Lung microvascular endothelial cell (primary cell): ENCODE measurements around the gene GLT8D2. TPM values are rescaled to one million over a fixed set of nuclear protein-coding genes. Genes with fewer than 3 reads are reported as not detected.
"Not testable (repeated sequence)": the region's sequence is repeated elsewhere in the genome, so short reads cannot be mapped to it uniquely, and the experiment has no call there.

Experiments
- DNase-seq, 2 donors: peaks; one replicate each; pipeline versions ENCODE4 v3.0.0 to v3.0.0-alpha.2; 2010; ENCODE audit warnings: low read depth in 2 of 2
- total RNA-seq: library from RNA; depleted of rRNA; stranded (reverse); fragments of >200 nt; gene quantifications from 2 replicates; pipeline ENCODE4 v1.2.1, GENCODE V29; 2014

Gene GLT8D2
- total RNA-seq, 1 donor from 2014 or later: 6.0 TPM

DNA sequence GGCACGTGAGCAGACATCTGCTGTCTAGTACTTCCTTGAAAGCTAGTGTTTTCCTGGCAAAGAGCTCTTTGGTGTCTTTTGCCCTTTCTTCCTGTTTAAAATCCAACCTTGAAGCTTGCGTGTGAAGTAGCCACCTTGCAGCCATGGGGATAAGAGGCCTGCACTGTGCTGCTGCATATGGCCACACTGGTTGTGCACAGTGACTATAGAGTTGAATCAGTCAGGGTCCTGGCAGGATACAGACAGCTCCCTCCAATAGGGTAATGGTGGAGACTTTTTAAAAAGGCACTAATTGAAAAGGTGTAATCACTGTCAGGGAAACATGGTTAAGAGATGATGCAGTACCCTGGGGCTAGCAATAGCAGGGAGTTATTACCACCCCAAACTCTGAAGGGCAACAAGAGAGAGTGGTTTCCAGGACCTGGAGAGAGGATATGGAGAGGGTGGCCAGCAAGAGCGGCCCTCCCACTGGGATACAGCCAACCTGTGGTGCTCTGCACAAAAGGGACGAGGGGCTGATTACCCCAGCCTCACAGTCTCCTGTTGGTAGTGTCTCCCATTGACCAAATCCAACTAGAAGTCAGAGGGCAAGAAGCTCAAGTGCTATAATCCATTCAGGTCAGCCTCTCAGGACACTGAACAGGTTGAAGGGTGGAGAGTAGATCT lies 4.8 kb upstream of the GLT8D2 start:
- DNase-seq: no peak

DNA sequence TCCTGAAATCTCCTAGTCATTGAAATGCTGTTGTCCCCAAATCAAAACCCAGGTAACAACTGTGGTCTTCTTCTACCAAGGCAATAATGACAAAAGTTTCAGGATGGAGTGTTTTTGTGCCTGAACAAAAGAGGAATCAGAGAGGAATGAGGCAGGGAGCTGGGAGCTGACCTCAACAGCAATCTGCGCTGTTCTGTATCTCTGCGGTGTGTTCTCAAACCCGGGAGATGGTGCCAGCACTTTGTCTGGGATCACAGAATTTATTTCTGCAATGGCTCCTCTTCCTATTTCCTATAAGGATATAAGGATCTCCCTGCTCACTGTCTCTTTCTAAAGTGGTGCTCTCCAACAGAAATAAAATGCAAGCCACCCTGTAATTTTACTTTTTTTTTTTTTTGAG lies 449 bp upstream of the GLT8D2 start:
- DNase-seq: no peak

DNA sequence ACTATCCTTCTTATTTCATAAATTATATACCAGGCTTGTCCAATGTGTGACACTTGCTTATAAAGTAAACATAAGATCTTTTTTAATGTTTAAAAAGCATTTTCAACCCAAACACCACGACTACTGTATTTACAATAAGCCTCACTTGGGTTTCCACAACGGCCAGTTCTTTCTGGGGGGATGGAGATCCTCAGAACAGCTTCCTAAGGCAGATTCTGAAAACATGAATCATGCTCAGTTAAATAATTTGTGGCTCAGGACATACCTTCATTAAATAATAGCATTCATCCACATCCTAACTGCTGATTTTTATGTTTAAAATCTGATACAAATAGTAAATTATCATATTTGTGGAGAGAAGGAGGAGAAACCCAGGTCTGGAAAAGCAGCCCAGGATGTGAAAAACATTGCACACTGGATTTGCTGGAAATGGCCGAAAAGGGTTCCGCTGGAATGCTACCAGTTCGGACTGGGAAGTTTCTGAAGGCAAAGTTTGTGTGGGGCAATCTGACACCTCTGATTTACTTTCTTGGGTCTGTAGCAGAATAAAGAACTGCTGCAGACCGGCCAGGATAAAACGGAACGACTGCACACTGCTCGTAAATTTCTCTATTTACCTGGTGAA lies 597 bp downstream of the GLT8D2 start:
- DNase-seq: peak in 1 of 2 donors; percentile 19

DNA sequence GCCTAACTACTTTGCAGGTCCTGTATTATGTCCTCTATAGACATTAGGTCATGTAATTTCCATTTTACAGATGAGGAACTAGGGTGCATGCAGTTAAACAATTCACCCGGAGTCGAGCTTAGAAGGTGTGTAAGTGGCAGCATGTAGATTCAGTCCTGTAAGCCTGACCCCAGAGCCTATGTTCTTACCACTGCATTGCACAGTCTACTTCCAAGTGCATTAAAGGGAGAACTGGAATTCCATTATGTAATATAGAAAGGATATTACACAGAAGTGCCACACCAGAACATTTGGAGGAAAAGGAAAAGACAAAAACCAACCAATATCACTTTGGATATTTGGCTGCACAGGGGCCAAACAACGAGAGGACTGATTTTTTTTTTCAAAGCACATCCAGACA lies 1.2 kb downstream of the GLT8D2 start:
- no peak for DNase-seq

DNA sequence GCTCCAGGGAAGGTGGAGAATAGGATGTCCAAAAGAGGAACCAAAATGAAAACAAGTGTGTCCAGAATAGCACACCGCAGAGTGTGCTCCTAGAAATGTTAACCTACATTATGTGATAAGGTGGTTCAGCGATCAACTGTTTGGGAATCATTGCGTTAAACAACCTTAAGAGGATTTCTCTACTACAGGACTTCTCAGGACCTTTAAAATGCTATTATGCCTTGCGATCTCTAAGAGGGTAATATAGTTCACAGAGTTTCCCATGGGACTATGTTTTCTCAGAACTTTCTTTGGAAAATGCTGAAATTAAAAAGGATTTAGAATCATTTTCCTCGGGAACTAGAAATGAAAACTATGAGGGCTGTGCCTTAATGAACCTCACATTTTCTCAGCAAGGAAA lies 1.8 kb downstream of the GLT8D2 start:
- DNase-seq: no peak

DNA sequence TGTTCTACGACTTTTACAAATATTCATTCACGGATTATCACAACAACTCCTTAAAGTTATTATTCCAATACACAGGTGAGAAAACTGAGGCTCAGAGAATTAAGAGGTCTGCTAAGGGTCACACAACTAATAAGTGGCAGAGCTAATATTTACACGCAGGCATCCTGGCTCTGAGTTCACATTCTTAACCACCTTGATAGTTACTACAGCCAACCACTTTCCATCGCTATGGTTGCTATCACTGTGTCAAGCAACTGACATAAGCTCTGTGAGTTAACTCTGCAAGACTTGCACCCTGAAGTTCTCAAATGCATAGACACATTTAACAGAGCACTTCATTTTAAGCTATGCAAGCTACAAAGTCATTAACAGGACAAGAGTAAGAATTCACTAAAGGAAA lies 3.7 kb downstream of the GLT8D2 start:
- DNase-seq: no peak

DNA sequence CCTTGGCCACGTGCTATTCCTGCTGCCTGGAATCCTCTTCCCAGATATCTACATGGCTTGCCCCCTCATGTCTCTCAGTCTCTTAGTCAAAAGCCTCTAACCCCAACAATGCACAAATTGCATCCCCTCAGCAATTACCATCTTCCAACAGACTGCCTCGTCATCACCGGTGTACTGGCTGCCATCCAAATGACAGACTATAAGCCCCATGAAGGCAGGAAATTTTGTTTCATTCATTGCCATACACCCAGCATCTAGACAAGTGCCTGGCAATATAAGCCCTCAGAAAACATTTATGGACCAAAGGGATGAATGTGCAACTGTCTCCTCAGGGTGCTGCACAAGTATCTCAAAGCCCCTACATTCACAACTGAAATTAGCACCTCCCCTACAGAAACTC lies 5.8 kb downstream of the GLT8D2 start:
- no peak for DNase-seq

DNA sequence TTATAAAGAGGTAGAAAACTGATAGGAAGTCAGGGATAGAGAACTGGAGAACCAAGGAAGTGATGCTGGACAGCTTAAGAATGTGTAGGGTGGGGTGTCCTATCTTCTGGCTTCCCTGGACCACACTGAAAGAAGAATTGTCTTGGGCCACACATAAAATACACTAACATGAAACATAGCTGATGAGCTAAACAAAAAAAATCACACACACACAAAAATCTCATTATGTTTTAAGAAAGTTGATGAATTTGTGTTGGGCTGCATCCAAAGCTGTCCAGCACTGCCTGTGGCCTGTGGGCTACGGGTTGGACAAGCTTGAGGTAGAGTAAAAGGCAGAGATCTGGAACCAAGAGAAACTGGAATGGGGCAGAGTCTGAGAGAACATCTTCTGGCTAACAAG lies 7.4 kb downstream of the GLT8D2 start:
- no peak for DNase-seq

DNA sequence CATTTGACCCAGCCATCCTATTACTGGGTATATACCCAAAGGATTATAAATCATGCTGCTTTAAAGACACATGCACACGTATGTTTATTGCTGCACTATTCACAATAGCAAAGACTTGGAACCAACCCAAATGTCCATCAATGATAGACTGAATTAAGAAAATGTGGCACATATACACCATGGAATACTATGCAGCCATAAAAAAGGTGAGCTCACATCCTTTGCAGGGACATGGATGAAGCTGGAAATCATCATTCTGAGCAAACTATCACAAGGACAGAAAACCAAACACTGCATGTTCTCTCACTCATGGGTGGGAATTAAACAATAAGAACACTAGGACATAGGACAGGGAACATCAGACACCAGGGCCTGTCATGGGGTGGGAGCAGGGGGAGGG lies 10.2 kb downstream of the GLT8D2 start:
- not testable (repeated sequence) for DNase-seq

DNA sequence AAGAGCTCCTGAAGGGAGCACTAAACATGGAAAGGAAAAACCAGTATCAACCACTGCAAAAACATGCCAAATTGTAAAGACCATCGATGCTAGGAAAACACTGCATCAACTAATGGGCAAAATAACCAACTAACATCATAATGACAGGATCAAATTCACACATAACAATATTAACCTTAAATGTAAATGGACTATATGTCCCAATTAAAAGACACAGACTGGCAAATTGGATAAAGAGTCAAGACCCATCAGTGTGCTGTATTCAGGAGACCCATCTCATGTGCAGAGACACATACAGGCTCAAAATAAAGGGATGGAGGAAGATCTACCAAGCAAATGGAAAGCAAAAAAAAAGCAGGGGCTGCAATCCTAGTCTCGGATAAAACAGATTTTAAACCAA lies 13.8 kb downstream of the GLT8D2 start:
- DNase-seq: not testable (repeated sequence)

DNA sequence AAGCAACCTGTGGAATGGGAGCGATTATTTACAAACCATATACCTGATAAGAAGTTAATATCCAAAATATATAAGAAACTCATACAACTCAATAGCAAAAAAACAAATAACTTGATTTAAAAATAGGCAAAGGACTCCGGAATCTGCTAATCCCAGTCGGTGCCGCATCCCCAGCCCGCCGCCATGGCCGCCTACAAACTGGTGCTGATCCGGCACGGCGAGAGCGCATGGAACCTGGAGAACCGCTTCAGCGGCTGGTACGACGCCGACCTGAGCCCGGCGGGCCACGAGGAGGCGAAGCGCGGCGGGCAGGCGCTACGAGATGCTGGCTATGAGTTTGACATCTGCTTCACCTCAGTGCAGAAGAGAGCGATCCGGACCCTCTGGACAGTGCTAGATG lies 19.4 kb downstream of the GLT8D2 start:
- not testable (repeated sequence) for DNase-seq

DNA sequence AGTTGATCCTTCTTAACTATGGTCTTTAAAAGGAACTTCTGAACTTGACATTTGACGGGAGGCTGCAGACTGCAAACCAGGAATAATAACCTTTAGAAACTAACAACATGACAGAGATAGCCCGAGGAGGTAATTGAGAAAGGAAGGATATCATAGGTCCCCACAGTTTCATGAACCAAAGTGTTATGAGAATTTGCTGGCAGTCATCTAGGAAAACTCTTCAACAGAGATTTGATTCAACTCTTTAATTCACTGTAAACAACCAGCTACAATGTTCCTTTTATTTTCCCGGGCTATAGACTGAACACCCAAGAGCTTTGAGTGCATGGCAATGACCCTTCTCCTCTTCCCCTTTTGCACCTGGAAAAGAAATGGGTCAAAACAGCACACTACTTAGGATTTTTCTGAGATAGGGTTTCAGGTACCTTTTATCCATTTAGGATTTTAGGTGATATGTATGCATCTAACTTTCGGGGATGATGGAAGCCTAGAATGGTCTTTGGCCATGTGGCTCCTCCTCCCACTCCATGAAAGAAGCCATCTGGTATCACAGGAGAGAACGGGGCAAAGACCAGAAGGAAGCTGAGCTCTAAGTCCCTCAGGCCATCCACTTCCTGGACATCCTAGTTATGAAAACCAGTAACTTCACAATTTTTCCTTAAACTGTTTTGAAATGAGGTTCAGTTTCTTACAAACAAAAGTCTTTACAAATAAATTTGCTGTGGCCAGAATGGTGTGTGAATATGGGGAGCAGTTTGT lies 23.0 kb downstream of the GLT8D2 start:
- DNase-seq: no peak

DNA sequence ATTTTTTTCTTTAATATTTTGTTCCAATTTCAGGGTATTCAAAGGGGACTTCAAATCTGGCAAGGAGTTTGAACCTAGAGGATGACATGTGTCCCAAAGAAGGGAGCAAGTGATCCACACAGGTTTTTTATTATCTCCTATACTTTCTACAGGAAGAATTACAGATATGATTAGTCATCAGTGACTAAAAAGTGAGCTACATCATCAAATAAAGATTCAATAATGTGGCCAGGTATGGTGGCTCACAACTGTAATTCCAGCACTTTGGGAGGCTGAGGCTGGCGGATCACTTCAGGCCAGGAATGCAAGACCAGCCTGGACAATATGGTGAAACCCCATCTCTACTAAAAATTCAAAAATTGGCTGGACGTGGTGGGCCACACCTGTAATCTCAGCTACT lies 24.2 kb downstream of the GLT8D2 start:
- no peak for DNase-seq

DNA sequence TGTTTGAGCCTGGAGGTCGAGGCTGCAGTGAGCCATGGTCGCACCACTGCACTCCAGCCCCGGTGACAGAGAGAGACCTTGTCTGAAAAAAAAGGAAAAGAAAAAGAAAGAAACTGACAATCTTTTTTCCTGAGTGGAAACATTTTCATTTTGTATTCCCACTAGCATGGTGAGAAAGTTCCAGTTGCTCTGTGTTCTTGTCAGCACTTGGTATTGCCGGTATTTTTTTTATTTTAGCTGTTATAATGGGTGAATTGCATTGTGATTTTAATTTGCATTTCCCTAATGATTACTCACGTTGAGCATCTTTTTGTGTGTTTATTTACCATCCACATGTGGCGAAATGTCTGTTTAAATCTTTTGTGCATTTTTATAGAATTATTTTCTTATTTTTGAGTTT lies 25.6 kb downstream of the GLT8D2 start:
- DNase-seq: no peak

DNA sequence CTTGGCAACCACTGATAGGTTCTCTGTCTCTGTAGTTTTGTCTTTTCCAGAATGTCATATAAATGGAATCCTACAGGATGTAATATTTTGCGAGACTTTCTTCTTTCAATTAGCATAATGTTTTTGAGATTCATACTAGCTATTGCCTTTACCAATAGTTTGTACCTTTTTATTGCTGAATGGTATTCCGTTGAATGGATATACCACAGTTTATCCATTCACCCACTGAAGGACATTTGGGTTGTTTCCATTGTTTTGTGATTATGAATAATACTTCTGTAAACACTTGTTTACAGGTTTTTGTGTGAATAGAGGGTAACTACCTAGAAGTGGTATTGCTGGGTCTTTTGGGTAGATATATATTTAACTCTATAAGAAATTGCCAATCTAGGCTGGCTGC lies 26.3 kb downstream of the GLT8D2 start:
- DNase-seq: no peak

DNA sequence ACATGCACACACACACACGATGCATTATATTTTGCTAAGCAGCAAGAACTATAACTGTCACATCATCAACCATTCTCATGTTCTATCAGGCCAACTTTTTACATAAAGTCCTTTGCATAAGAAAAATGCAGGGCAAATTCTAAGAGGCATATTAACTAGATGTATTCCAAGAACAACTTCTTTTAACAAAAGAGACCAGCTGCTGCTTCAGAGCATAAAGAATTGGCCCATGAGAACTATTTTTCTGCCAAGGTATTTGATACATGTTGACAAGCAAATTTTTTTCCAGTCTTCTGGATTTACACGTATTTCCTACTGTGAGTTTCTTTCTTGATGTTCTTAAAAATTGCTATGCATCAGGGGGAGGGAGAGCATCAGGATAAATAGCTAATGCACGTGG lies 27.2 kb downstream of the GLT8D2 start:
- no peak for DNase-seq

DNA sequence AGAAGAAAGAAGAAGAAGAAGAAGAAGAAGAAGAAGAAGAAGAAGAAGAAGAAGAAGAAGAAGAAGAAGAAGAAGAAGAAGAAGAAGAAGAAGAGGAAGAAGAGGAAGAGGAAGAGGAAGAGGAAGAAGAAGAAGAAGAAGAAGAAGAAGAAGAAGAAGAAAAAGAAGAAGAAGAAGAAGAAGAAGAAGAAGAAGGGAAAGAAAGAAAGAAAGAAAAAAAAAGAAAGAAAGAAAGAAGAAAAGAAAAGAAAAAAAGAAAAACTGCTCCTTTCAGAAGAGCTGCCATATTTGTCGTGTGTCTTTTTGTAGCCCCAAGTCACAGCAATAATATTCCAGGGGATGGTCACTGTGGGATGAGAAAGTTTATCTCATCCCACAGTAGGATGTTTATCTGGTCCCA lies 28.1 kb downstream of the GLT8D2 start:
- not testable (repeated sequence) for DNase-seq

DNA sequence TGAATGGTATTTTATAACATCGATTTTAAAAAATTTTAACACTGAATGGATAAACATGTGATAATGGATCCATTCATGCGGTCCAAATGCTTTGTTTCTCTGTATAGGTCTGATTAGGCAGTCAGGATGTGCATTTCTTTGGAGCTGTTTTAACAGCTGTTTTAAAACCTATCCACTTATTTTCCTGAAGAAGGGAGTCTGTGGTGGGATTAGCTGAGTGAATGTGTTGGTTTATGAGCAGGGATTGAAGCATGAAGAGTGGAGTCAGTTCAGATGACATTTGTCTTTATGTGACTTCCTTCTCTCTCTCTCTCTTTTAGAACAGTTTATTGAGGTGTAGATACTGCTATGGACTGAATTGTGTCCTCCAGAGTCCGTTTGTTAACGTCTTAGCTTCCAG lies 37.7 kb downstream of the GLT8D2 start:
- DNase-seq: no peak

DNA sequence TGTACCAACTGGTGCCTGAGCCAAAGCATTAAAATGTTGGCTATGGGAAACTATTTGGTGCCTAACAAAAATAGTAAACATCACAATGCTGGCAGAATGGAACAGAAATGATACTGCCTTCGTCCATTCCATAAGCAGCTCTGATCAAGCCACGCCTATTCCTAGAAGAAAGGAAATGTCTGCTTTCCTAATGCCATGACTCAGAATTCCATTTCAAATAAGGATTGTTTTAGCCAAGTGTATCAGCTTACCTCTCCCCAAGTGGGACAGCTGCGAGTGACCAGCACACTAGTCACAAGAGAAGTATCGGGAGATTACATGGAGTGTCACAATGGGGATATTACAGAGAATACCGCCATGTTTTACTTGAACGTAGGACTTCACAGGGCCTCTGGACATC lies 38.7 kb downstream of the GLT8D2 start:
- DNase-seq: peak; percentile 5 to 96

DNA sequence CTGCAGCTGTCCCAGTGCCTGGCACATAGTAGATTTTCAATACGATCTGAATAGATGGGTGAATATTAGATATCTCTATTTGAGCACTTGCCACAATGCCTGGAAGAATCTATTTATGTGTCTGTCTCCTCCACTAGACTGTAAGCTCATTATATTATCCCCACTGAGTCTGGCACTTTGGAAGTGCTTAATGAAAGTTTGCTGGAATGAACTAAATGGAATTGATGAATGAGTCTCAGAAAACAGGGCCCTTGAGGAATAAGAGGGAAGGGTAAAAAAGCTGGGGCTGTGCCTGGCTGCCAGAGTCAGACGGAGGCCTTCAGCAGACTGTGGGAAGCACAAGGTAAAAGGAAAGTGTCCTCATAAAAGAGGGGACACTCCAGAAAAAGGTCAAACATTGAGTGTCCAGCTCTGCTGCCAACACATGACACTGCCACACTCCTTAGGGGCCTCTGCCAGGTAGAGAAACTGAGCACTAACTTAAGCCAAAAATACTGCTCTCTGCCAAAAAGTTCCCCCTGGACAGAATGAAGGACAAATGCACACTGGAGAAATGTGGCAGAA lies 39.3 kb downstream of the GLT8D2 start:
- no peak for DNase-seq

DNA sequence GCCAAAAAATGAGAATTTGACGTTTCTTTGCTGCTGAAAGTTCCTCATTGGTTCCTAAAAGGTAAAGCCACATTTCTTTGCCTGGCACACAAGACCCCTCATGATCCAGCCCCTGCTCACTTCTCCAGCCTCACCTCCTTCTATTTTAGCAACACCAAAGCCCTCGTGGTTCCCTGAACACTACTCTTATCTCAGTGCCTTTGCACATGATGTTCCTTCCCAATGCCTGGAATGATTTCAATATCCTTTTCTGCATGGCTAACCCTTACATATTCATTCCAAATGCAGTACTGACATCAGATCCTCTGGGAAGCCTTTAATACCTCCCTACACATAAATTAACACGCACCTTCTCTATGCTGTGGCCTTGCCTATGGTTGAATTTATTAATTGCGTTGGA lies 39.9 kb downstream of the GLT8D2 start:
- no peak for DNase-seq

DNA sequence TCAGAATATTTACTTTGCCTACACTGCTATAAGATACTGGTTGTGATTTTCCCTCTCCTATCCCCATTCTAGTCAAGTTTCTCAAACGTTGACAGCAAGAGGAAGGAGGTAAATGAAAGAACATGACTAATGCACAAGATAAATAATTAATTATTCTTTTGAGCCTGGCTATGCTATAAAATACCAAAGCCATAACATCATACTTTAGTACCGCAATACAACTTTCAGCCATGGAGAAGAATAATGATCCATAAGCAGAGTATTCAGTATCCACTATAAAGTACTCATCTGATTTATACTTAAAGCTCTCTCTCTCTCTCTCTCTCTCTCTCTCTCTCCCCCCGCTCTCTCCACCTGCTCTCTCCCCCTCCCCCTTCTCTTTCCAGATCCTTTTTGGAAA lies 43.1 kb downstream of the GLT8D2 start:
- peak in 1 of 2 donors; percentile 71 for DNase-seq

DNA sequence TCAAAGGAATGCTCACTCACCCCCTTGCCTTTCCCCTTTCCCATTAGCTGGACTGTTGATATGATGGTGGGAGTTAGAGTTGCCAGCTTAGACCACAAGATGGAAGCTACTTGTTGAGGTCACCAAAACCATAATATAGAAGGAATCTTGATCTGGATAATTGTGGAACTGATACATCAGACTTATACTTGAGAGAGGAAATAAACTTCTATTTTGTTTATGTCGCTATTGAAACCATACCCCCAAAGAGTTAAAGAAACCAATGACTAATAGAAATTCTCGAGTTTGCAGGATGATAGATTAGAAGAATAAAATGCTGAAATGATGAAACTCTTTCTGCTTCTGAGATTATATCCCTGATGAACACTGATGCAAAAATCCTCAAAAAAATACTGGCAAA lies 46.4 kb downstream of the GLT8D2 start:
- DNase-seq: no peak
